GM19043 (cell line): ENCODE measurements around the gene OGDHL.
"Not testable (repeated sequence)": the region's sequence is repeated elsewhere in the genome, so short reads cannot be mapped to it uniquely, and the experiment has no call there.

Experiments used
- ATAC-seq: cut with Tn5 transposase; IDR thresholded peaks from one replicate; pipeline ENCODE4 v1.9.1; 2021; ENCODE audit warnings: low read depth; ENCODE audit not compliant: unreplicated experiment

Gene OGDHL

GRCh38 chr10:49758249-49758930 is 3.7 kb downstream of the OGDHL start:
- no peak for ATAC-seq

GRCh38 chr10:49756641-49757040 is 5.5 kb downstream of the OGDHL start:
- ATAC-seq, result no peak

- ATAC-seq, result no peak
Observed at GRCh38 chr10:49756031-49756430, 6.1 kb downstream of the OGDHL start.

GRCh38 chr10:49754951-49755350 is 7.2 kb downstream of the OGDHL start:
- not testable (repeated sequence) for ATAC-seq

GRCh38 chr10:49752584-49752983 is 9.5 kb downstream of the OGDHL start:
- ATAC-seq, result no peak

GRCh38 chr10:49751636-49752510 is 10.2 kb downstream of the OGDHL start:
- no peak for ATAC-seq

GRCh38 chr10:49751216-49751615 is 10.9 kb downstream of the OGDHL start:
- no peak for ATAC-seq

GRCh38 chr10:49750546-49750945 is 11.6 kb downstream of the OGDHL start:
- no peak for ATAC-seq

GRCh38 chr10:49749556-49750491 is 12.3 kb downstream of the OGDHL start:
- no peak for ATAC-seq

GRCh38 chr10:49749144-49749543 is 13.0 kb downstream of the OGDHL start:
- no peak for ATAC-seq

- no peak for ATAC-seq
Observed at GRCh38 chr10:49748006-49748405, 14.1 kb downstream of the OGDHL start.

- ATAC-seq, result no peak
Observed at GRCh38 chr10:49747303-49747646, 14.8 kb downstream of the OGDHL start.

- ATAC-seq, result no peak
Observed at GRCh38 chr10:49746626-49747302, 15.4 kb downstream of the OGDHL start.

GRCh38 chr10:49745756-49746155 is 16.4 kb downstream of the OGDHL start:
- ATAC-seq, result no peak

GRCh38 chr10:49744924-49745605 is 17.1 kb downstream of the OGDHL start:
- ATAC-seq, result no peak

- no peak for ATAC-seq
Observed at GRCh38 chr10:49744091-49744685, 17.9 kb downstream of the OGDHL start.

- ATAC-seq, result no peak
Observed at GRCh38 chr10:49743464-49744075, 18.6 kb downstream of the OGDHL start.

GRCh38 chr10:49742683-49743463 is 19.2 kb downstream of the OGDHL start:
- ATAC-seq, result no peak
